Esophagus squamous epithelium (tissue), 5 donors: ENCODE results near the gene INPP5F. TPM values are rescaled to one million over a fixed set of nuclear protein-coding genes. Genes with fewer than 3 reads are reported as not detected.

Experiments used
- DNase-seq: peaks from one replicate; lab custom pipeline; 2025; lab: John Stamatoyannopoulos, UW
- H3K27ac ChIP-seq, 4 donors: fragments of 200-600 bp; sonication (generic); one replicate each; pipeline ENCODE4 v1.5.1; 2016 to 2019; ENCODE audit warnings: mild to moderate bottlenecking in 1 of 4
- H3K27me3 ChIP-seq, 4 donors: fragments of 200-600 bp; sonication (generic); 1 replicate in 3 of 4; 2 replicates in 1 of 4; pipeline versions ENCODE4 v1.5.1 to v1.6.0; 2017 to 2021; ENCODE audit warnings: antibody characterized with exemption in 1 of 4
- H3K36me3 ChIP-seq, 3 donors: fragments of 200-600 bp; sonication (generic); one replicate each; pipeline ENCODE4 v1.5.1; 2016 to 2019
- H3K4me1 ChIP-seq, 3 donors: fragments of 200-600 bp; sonication (generic); one replicate each; pipeline ENCODE4 v1.5.1; 2017 to 2019
- H3K4me3 ChIP-seq, 4 donors: fragments of 200-600 bp; sonication (generic); 1 replicate in 3 of 4; 2 replicates in 1 of 4; pipeline ENCODE4 v1.5.1; 2016 to 2019; ENCODE audit warnings: mild to moderate bottlenecking in 2 of 4, moderate library complexity in 1 of 4
- H3K9me3 ChIP-seq, 3 donors: fragments of 200-600 bp; sonication (generic); one replicate each; pipeline ENCODE4 v1.5.1; 2016 to 2019
- CTCF ChIP-seq, 6 experiments: fragments of 450-650 bp in 4 of 6; fragments of 200-600 bp in 2 of 6; sonication (generic) in 2 of 6; IDR thresholded peaks; one replicate each; pipeline ENCODE4 v1.5.1; 2016 to 2019; ENCODE audit warnings: antibody characterized with exemption in 6 of 6, mild to moderate bottlenecking in 4 of 6, moderate library complexity in 4 of 6
- POLR2A ChIP-seq, 4 donors: fragments of 450-650 bp; IDR thresholded peaks; one replicate each; pipeline ENCODE4 v1.6.1; 2017; ENCODE audit warnings: antibody characterized with exemption in 4 of 4, mild to moderate bottlenecking in 4 of 4, moderate library complexity in 3 of 4
- WGBS, 2 donors: methylation state at CpG; one replicate each; pipeline ENCODE4 v1.1.5; 2018; 5-methylcytosine and 5-hydroxymethylcytosine counted together
- intact Hi-C: fragments of 100-400 bp; cut with DNase I; formaldehyde crosslinking; loops from one replicate; pipeline ENCODE4 v1.15.0; 2022
- total RNA-seq, 4 donors: library from RNA; depleted of rRNA; stranded (reverse); fragments of >200 nt; gene quantifications; one replicate each; pipeline ENCODE4 v1.1.0, GENCODE V29; 2016
- donor health status: DM: yes; HTN: yes; CAD: no.

The INPP5F gene
- total RNA-seq, 4 donors from 2014 or later: 5.3 to 11.4 (median 9.4) TPM

- 80 to 89% methylated on average over 12 to 25 of the region's 84 CpGs for WGBS, 2 donors
- H3K4me1 ChIP-seq: peaks cover 0 to 13% (median 0%) of the 10 kb centered on the region in 3 donors
- peak overlapping the region in 1 of 4 donors; percentile 19 for H3K27ac ChIP-seq
- H3K9me3 ChIP-seq: no peaks in the 10 kb centered on the region
- peak overlapping the region; percentile 15 to 57 (median 35) for H3K4me3 ChIP-seq
- no peak for DNase-seq
- TF ChIP-seq CTCF (IDR thresholded peaks at IDR 0.05) (no peak), POLR2A (IDR thresholded peaks at IDR 0.05) (no peak)
- peaks cover 0 to 53% (median 0%) of the 10 kb centered on the region in 3 donors for H3K36me3 ChIP-seq
- intact Hi-C loops: no loop called here
- no peaks in the 10 kb centered on the region for H3K27me3 ChIP-seq
These were observed 92.4 kb downstream of the INPP5F start for GRCh38 chr10:119817991-119818888.

- WGBS, 2 donors: 53 to 58% methylated on average over 10 of the region's 10 CpGs
- TF ChIP-seq CTCF (IDR thresholded peaks at IDR 0.05) (no peak), POLR2A (IDR thresholded peaks at IDR 0.05) (no peak)
- peaks cover 0 to 13% (median 0%) of the 10 kb centered on the region in 3 donors for H3K4me1 ChIP-seq
- peak overlapping the region; percentile 15 to 57 (median 35) for H3K4me3 ChIP-seq
- H3K36me3 ChIP-seq: peaks cover 0 to 53% (median 0%) of the 10 kb centered on the region in 3 donors
- intact Hi-C loops: no loop called here
- DNase-seq: no peak
- no peaks in the 10 kb centered on the region for H3K27me3 ChIP-seq
- H3K9me3 ChIP-seq: no peaks in the 10 kb centered on the region
- no peak overlapping the region for H3K27ac ChIP-seq
These were observed 93.0 kb downstream of the INPP5F start for GRCh38 chr10:119818889-119819270.

GRCh38 chr10:119821182-119821581 is 95.3 kb downstream of the INPP5F start:
- intact Hi-C loops: no loop called here
- H3K27me3 ChIP-seq: no peaks in the 10 kb centered on the region
- peaks cover 0 to 13% (median 0%) of the 10 kb centered on the region in 3 donors for H3K4me1 ChIP-seq
- TF ChIP-seq CTCF (IDR thresholded peaks at IDR 0.05) (no peak), POLR2A (IDR thresholded peaks at IDR 0.05) (no peak)
- 62 to 76% methylated on average over 4 of the region's 4 CpGs for WGBS, 2 donors
- H3K9me3 ChIP-seq: no peaks in the 10 kb centered on the region
- no peak overlapping the region for H3K4me3 ChIP-seq
- peaks cover 0 to 45% (median 0%) of the 10 kb centered on the region in 3 donors for H3K36me3 ChIP-seq
- no peak for DNase-seq
- no peak overlapping the region for H3K27ac ChIP-seq

GRCh38 chr10:119824299-119824698 is 98.4 kb downstream of the INPP5F start:
- H3K9me3 ChIP-seq: no peaks in the 10 kb centered on the region
- WGBS, 2 donors: 51 to 71% methylated on average over 3 of the region's 3 CpGs

More at GRCh38 chr10:119824299-119824698, 98.4 kb downstream of the INPP5F start:
- peaks cover 0 to 64% (median 0%) of the 10 kb centered on the region in 3 donors for H3K36me3 ChIP-seq
- no peak for DNase-seq
- no peaks in the 10 kb centered on the region for H3K4me1 ChIP-seq
- no peak for TF ChIP-seq POLR2A (IDR thresholded peaks at IDR 0.05)
- TF ChIP-seq CTCF (IDR thresholded peaks at IDR 0.05): no peak
- intact Hi-C loops: no loop called here
- no peak overlapping the region for H3K27ac ChIP-seq
- no peak overlapping the region for H3K4me3 ChIP-seq
- H3K27me3 ChIP-seq: no peaks in the 10 kb centered on the region
